ENCODE data around the gene RNF183. TPM values are rescaled to one million over a fixed set of nuclear protein-coding genes. Genes with fewer than 3 reads are reported as not detected.

Gene RNF183
- polyA plus RNA-seq, 1 of the 3 experiments (the other 2 are of a cell fraction), result not detected

DNA sequence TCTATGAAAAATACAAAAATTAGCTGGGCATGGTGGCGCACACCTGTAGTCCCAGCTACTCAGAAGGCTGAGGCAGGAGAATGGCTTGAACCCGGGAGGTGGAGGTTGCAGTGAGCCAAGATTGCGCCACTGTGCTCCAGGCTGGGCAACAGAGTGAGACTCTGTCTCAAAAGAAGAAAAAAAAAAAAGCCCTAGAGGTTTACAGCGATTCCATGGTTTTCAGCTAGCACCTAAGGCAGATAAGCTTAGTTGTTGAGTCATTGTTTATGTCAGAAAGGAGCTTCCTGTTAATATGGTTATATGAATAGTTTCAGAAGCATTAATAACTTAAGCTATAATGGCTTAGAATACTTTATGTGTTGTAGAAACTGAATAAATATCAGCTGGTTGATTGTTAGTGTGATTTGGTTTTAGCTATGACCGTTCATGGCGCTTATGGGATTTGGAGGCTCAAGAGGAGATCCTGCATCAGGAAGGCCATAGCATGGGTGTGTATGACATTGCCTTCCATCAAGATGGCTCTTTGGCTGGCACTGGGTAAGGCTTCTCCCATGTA, 13.0 kb downstream of the RNF183 start (continued):
- TF ChIP-seq, protein P1, sequence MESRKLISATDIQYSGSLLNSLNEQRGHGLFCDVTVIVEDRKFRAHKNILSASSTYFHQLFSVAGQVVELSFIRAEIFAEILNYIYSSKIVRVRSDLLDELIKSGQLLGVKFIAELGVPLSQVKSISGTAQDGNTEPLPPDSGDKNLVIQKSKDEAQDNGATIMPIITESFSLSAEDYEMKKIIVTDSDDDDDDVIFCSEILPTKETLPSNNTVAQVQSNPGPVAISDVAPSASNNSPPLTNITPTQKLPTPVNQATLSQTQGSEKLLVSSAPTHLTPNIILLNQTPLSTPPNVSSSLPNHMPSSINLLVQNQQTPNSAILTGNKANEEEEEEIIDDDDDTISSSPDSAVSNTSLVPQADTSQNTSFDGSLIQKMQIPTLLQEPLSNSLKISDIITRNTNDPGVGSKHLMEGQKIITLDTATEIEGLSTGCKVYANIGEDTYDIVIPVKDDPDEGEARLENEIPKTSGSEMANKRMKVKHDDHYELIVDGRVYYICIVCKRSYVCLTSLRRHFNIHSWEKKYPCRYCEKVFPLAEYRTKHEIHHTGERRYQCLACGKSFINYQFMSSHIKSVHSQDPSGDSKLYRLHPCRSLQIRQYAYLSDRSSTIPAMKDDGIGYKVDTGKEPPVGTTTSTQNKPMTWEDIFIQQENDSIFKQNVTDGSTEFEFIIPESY (IDR thresholded peaks at IDR 0.05; ENCODE audit: borderline replicate concordance, low read depth), result no peak
- TF ChIP-seq FOSL2 (IDR thresholded peaks at IDR 0.05; ENCODE audit: borderline replicate concordance, low read depth), result no peak
- TF ChIP-seq, protein P2, sequence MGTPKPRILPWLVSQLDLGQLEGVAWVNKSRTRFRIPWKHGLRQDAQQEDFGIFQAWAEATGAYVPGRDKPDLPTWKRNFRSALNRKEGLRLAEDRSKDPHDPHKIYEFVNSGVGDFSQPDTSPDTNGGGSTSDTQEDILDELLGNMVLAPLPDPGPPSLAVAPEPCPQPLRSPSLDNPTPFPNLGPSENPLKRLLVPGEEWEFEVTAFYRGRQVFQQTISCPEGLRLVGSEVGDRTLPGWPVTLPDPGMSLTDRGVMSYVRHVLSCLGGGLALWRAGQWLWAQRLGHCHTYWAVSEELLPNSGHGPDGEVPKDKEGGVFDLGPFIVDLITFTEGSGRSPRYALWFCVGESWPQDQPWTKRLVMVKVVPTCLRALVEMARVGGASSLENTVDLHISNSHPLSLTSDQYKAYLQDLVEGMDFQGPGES (IDR thresholded peaks at IDR 0.05; ENCODE audit: low read depth, low read length), result no peak

DNA sequence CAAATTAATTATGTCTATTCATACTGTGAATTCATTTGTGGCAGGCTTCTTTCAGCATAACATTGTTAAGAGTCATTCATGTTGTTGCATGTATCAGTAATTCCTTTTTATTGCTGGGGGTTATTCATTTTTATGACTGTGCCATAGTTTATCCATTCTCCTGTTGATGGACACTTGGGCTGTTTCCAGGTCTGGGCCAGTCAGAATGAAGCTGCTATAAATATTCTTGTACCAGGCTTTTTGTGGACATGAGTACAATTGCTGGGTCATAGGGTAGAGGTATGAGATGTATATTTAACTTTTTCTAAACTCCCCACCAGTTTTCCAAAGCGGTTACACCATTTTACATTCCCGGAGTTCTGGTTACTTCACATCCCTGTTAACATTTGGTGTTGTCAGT, 14.1 kb downstream of the RNF183 start:
- POLR2A ChIA-PET, result no interaction called here
- no peak for DNase-seq
- TF ChIP-seq, protein P3, sequence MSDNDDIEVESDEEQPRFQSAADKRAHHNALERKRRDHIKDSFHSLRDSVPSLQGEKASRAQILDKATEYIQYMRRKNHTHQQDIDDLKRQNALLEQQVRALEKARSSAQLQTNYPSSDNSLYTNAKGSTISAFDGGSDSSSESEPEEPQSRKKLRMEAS (IDR thresholded peaks at IDR 0.05; ENCODE audit: low read depth), result no peak
- TF ChIP-seq, protein P2 (IDR thresholded peaks at IDR 0.05; ENCODE audit: low read depth, low read length), result no peak
- TF ChIP-seq RFX5 (IDR thresholded peaks at IDR 0.05; ENCODE audit: low read length) (no peak), EZH2phosphoT487 (IDR thresholded peaks at IDR 0.05; ENCODE audit: borderline replicate concordance, low read depth) (no peak), TCF12 (IDR thresholded peaks at IDR 0.05) (no peak), NRF1 (IDR thresholded peaks at IDR 0.05; ENCODE audit: low read depth, low read length) (no peak), NFIC (IDR thresholded peaks at IDR 0.05; ENCODE audit: borderline replicate concordance) (no peak), RXRA (IDR thresholded peaks at IDR 0.05; ENCODE audit: borderline replicate concordance, low read depth) (no peak), SMC3 (IDR thresholded peaks at IDR 0.05; ENCODE audit: low read depth, low read length) (no peak), FOXM1 (IDR thresholded peaks at IDR 0.05; ENCODE audit: low read depth) (no peak), FOXJ3 (CRISPR knock-in tag; IDR thresholded peaks at IDR 0.05) (no peak)
- TF ChIP-seq, protein P4, sequence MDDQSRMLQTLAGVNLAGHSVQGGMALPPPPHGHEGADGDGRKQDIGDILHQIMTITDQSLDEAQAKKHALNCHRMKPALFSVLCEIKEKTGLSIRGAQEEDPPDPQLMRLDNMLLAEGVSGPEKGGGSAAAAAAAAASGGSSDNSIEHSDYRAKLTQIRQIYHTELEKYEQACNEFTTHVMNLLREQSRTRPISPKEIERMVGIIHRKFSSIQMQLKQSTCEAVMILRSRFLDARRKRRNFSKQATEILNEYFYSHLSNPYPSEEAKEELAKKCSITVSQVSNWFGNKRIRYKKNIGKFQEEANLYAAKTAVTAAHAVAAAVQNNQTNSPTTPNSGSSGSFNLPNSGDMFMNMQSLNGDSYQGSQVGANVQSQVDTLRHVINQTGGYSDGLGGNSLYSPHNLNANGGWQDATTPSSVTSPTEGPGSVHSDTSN (IDR thresholded peaks at IDR 0.05), result no peak
- TF ChIP-seq, protein P5, sequence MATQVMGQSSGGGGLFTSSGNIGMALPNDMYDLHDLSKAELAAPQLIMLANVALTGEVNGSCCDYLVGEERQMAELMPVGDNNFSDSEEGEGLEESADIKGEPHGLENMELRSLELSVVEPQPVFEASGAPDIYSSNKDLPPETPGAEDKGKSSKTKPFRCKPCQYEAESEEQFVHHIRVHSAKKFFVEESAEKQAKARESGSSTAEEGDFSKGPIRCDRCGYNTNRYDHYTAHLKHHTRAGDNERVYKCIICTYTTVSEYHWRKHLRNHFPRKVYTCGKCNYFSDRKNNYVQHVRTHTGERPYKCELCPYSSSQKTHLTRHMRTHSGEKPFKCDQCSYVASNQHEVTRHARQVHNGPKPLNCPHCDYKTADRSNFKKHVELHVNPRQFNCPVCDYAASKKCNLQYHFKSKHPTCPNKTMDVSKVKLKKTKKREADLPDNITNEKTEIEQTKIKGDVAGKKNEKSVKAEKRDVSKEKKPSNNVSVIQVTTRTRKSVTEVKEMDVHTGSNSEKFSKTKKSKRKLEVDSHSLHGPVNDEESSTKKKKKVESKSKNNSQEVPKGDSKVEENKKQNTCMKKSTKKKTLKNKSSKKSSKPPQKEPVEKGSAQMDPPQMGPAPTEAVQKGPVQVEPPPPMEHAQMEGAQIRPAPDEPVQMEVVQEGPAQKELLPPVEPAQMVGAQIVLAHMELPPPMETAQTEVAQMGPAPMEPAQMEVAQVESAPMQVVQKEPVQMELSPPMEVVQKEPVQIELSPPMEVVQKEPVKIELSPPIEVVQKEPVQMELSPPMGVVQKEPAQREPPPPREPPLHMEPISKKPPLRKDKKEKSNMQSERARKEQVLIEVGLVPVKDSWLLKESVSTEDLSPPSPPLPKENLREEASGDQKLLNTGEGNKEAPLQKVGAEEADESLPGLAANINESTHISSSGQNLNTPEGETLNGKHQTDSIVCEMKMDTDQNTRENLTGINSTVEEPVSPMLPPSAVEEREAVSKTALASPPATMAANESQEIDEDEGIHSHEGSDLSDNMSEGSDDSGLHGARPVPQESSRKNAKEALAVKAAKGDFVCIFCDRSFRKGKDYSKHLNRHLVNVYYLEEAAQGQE (IDR thresholded peaks at IDR 0.05; ENCODE audit: low read depth, low read length), result no peak
- TF ChIP-seq, protein P1 (IDR thresholded peaks at IDR 0.05; ENCODE audit: borderline replicate concordance, low read depth), result no peak
- Histone ChIP-seq H3K79me2 (ENCODE audit: insufficient read depth) (no peaks in the 10 kb centered on the region), H3K27ac (ENCODE audit: low read depth in 2 of 2, low read length in 1 of 2) (no peak overlapping the region), H3K4me1 (ENCODE audit: control insufficient read depth in 1 of 2, insufficient read depth in 2 of 2, low read depth in 1 of 2, low read length in 1 of 2) (no peaks in the 10 kb centered on the region), H3K4me3 (ENCODE audit: low read depth in 2 of 2, low read length in 1 of 2) (no peak overlapping the region), H4K20me1 (ENCODE audit: insufficient read depth) (no peaks in the 10 kb centered on the region), H3K36me3 (replicated peaks in 1 of 2; ENCODE audit: control insufficient read depth in 1 of 2, insufficient read depth in 2 of 2, low read length in 1 of 2) (peaks cover 80 to 83% of the 10 kb centered on the region in 2 experiments), H3K9me2 (no peaks in the 10 kb centered on the region), H3K9ac (no peak overlapping the region), H3K27me3 (ENCODE audit: insufficient read depth) (no peaks in the 10 kb centered on the region), H2AFZ (ENCODE audit: low read depth) (no peak overlapping the region), H3F3A (replicated peaks; ENCODE audit: insufficient read depth) (peaks cover 23% of the 10 kb centered on the region), H3K9me3 (no peaks in the 10 kb centered on the region), H3K4me2 (no peak overlapping the region)
- CTCF ChIA-PET, result no interaction called here
- 96% methylated on average over 2 of the region's 2 CpGs for WGBS (ENCODE audit: low lambda C conversion rate)

Data from SK-N-SH (cell line).